GM12878 (cell line): ENCODE results near the gene WWP2. TPM values are rescaled to one million over a fixed set of nuclear protein-coding genes. Genes with fewer than 3 reads are reported as not detected.
A peak's percentile ranks its signal among the peaks of the same experiment; 100 is the strongest.

Source experiments
- ASH2L ChIP-seq: fragments of 300-600, 200-600 bp; sonication (generic); IDR thresholded peaks from 2 replicates; pipeline ENCODE4 v1.6.1; 2017; ENCODE audit warnings: low read depth, mild to moderate bottlenecking, borderline replicate concordance
- BACH1 ChIP-seq: fragments of 450-650 bp; IDR thresholded peaks from 2 replicates; pipeline ENCODE4 v1.6.1; 2017; ENCODE audit warnings: mild to moderate bottlenecking, borderline replicate concordance
- CBX3 ChIP-seq: fragments of 200-600 bp; sonication (generic); IDR thresholded peaks from 2 replicates; pipeline ENCODE4 v1.6.1; 2016; ENCODE audit warnings: low read depth, borderline replicate concordance
- DPF2 ChIP-seq: fragments of 450-650 bp; IDR thresholded peaks from 2 replicates; pipeline ENCODE4 v1.6.1; 2017; ENCODE audit warnings: mild to moderate bottlenecking
- FOXM1 ChIP-seq: IDR thresholded peaks from 2 replicates; pipeline ENCODE4 v1.6.1; 2012; ENCODE audit warnings: low read depth, mild to moderate bottlenecking, inconsistent platforms, low read length, moderate library complexity
- GABPA ChIP-seq: IDR thresholded peaks from 2 replicates; pipeline ENCODE4 v1.6.1; 2014; ENCODE audit warnings: antibody characterized with exemption, low read depth, mild to moderate bottlenecking, inconsistent platforms
- IRF5 ChIP-seq: fragments of 450-650 bp; IDR thresholded peaks from 2 replicates; pipeline ENCODE4 v1.6.1; 2017; ENCODE audit warnings: borderline replicate concordance
- MXI1 ChIP-seq: fragments of 150-350 bp; IDR thresholded peaks from 2 replicates; pipeline ENCODE4 v1.6.1; 2011; ENCODE audit warnings: low read depth, mild to moderate bottlenecking, inconsistent platforms, low read length, improper control_type of control experiment
- NRF1 ChIP-seq: conservative IDR thresholded peaks from 2 replicates; pipeline ENCODE4 v1.6.1; 2011; ENCODE audit warnings: mild to moderate bottlenecking, low read depth, low read length, improper control_type of control experiment
- RAD21 ChIP-seq: IDR thresholded peaks from 2 replicates; pipeline ENCODE4 v1.6.1; 2011; ENCODE audit warnings: mild to moderate bottlenecking, low read depth, low read length, moderate library complexity; ENCODE audit not compliant: insufficient read depth
- SIX5 ChIP-seq: IDR thresholded peaks from 2 replicates; pipeline ENCODE4 v1.6.1; 2011; ENCODE audit warnings: mild to moderate bottlenecking, low read depth, low read length, moderate library complexity; ENCODE audit not compliant: severe bottlenecking
- SREBF2 ChIP-seq: IDR thresholded peaks from 2 replicates; pipeline ENCODE4 v1.6.1; 2012; ENCODE audit warnings: mild to moderate bottlenecking, low read length
- polyA plus RNA-seq, 11 experiments: library from polyadenylated mRNA; depleted of rRNA in 4 of 11; unstranded in 6 of 11; stranded (reverse) in 5 of 11; fragments of >200 nt; fragmentation: Nextera tagmentation in 4 of 11; fragmentation: Illumina TruSeq in 1 of 11; extraction: Ambion mirVana in 4 of 11; extraction: Trizol in 1 of 11; gene quantifications; 1 replicate in 1 of 11; 2 replicates in 10 of 11; pipeline versions ENCODE4 v1.2.1 to v1.2.3, GENCODE V29; 2011 to 2016; ENCODE audit warnings: inconsistent platforms in 2 of 11, missing spikeins in 2 of 11, low read depth in 1 of 11
- total RNA-seq, 4 experiments: library from RNA; depleted of rRNA in 3 of 4; stranded (reverse); fragments of >200 nt in 3 of 4; fragmentation: Illumina TruSeq in 1 of 4; extraction: Trizol in 1 of 4; gene quantifications; 2 replicates each; pipeline versions ENCODE4 v1.2.1 to v1.2.3, GENCODE V29; 2013 to 2021
- TF ChIP-seq, protein P1 (sequence below), 3 experiments: IDR thresholded peaks in 2 of 3; conservative IDR thresholded peaks in 1 of 3; 2 replicates each; pipeline ENCODE4 v1.5.1; 2011; ENCODE audit warnings: low read depth in 3 of 3, low read length in 3 of 3, mild to moderate bottlenecking in 3 of 3, control low read depth in 2 of 3, moderate library complexity in 2 of 3, inconsistent platforms in 1 of 3, mixed read lengths in 1 of 3; ENCODE audit not compliant: control insufficient read depth in 2 of 3, insufficient read depth in 1 of 3; ENCODE audit errors: extremely low read depth in 1 of 3

Gene WWP2
- total and polyA plus RNA-seq, 10 of the 15 experiments (the other 5 are each of a cell fraction or from before 2014, with no cell fraction given) = 2.8 to 47.0 (median 23.8) TPM

DNA sequence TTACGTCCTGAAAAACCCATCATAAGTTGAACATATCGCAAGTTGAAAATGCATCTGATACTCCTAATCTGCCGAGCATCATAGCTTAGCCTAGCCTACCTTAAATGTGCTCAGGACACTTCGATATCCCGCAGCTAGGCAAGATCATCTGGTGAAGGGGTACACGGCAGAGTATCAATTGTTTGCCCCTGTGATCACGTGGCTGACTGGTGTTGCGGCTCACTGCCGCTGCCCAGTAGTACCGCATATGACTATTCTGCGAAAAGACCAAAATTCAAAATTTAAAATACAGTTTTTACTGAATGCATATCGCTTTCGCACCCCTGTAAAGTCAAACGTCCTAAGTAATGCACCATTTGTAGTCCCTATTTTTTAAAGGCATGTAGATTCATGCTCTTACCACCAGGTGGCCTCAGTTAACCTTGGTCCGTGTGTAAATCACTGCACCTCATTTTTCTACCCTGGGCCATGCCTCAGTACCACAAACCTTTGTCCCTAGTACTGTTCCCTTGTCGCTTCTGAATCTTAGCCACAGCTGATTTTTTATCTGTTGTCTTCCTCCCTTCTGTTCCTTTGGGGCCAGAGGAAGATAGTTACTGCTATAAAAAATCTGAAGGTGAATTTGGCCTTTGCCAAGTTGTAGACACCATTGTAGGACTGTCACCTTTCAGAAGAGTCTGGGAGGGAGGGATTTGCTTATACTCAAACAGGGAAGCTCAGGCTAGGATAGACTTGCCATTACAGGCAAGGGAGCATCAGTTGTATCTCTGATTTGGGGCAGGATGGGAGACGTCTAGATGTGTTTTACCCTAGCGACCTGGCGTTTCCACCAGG, 34.4 kb downstream of the WWP2 start (continued):
- TF ChIP-seq SIX5 = no peak
- no peak for TF ChIP-seq BACH1
- TF ChIP-seq DPF2 = no peak
- TF ChIP-seq ASH2L = no peak
- no peak for TF ChIP-seq SREBF2
- TF ChIP-seq, protein P1, sequence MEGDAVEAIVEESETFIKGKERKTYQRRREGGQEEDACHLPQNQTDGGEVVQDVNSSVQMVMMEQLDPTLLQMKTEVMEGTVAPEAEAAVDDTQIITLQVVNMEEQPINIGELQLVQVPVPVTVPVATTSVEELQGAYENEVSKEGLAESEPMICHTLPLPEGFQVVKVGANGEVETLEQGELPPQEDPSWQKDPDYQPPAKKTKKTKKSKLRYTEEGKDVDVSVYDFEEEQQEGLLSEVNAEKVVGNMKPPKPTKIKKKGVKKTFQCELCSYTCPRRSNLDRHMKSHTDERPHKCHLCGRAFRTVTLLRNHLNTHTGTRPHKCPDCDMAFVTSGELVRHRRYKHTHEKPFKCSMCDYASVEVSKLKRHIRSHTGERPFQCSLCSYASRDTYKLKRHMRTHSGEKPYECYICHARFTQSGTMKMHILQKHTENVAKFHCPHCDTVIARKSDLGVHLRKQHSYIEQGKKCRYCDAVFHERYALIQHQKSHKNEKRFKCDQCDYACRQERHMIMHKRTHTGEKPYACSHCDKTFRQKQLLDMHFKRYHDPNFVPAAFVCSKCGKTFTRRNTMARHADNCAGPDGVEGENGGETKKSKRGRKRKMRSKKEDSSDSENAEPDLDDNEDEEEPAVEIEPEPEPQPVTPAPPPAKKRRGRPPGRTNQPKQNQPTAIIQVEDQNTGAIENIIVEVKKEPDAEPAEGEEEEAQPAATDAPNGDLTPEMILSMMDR (IDR thresholded peaks at IDR 0.05 in 2 of 3, conservative IDR thresholded peaks at IDR 0.05 in 1 of 3; ENCODE audit: control insufficient read depth in 2 of 3, extremely low read depth in 1 of 3, insufficient read depth in 1 of 3, low read depth in 3 of 3, low read length in 3 of 3) = peak; percentile 79 to 90 (median 88)
- TF ChIP-seq FOXM1 = no peak
- TF ChIP-seq NRF1 = no peak
- no peak for TF ChIP-seq GABPA
- peak; percentile 88 for TF ChIP-seq RAD21
- no peak for TF ChIP-seq CBX3
- no peak for TF ChIP-seq MXI1
- TF ChIP-seq IRF5 = no peak
